SKM-1 (cell line): ENCODE data around the gene SRCAP.
A peak's percentile ranks its signal among the peaks of the same experiment; 100 is the strongest.

Experiments
- DNase-seq: peaks from one replicate; lab custom pipeline; 2025; ENCODE audit not compliant: unreplicated experiment; lab: John Stamatoyannopoulos, UW

Gene SRCAP

GRCh38 chr16:30698816-30699614, at the start of gene SRCAP:
Gene SRCAP (plus strand): TSS chr16:30699171. CDS start chr16:30700825, 1,654 bp downstream.
- DNase-seq, result peak; percentile 72

GRCh38 chr16:30649725-30650368, 49.1 kb upstream of the SRCAP start:
- DNase-seq, result no peak

GRCh38 chr16:30650369-30651123, 48.4 kb upstream of the SRCAP start, which contains the start of gene PRR14:
Gene PRR14 (plus strand): TSS chr16:30650960. CDS start chr16:30651646, 686 bp downstream.
- DNase-seq, result peak; percentile 97

GRCh38 chr16:30651124-30652004, 47.6 kb upstream of the SRCAP start:
- peak; percentile 54 for DNase-seq

- no peak for DNase-seq
Observed at GRCh38 chr16:30652005-30652296, 47.0 kb upstream of the SRCAP start.

GRCh38 chr16:30652718-30653117, 46.3 kb upstream of the SRCAP start:
- DNase-seq, result no peak

GRCh38 chr16:30654856-30655255, 44.1 kb upstream of the SRCAP start:
- DNase-seq, result no peak

GRCh38 chr16:30655815-30656347, 43.1 kb upstream of the SRCAP start:
- no peak for DNase-seq

- no peak for DNase-seq
Observed at GRCh38 chr16:30656388-30656787, 42.6 kb upstream of the SRCAP start.

- no peak for DNase-seq
Observed at GRCh38 chr16:30656974-30657865, 41.8 kb upstream of the SRCAP start.

GRCh38 chr16:30657866-30658730, 40.9 kb upstream of the SRCAP start, which contains the start of gene FBRS:
Gene FBRS (plus strand): TSS chr16:30658431. CDS start chr16:30659519, 1,088 bp downstream.
- DNase-seq, result peak; percentile 99

- DNase-seq, result peak; percentile 98
Observed at GRCh38 chr16:30658731-30659506, 40.1 kb upstream of the SRCAP start.

GRCh38 chr16:30659507-30660423, 39.2 kb upstream of the SRCAP start:
- peak; percentile 5 for DNase-seq

- DNase-seq, result no peak
Observed at GRCh38 chr16:30660424-30661261, 38.3 kb upstream of the SRCAP start.

GRCh38 chr16:30662449-30662848, 36.5 kb upstream of the SRCAP start:
- no peak for DNase-seq

GRCh38 chr16:30663038-30663437, 35.9 kb upstream of the SRCAP start:
- DNase-seq, result no peak
